NCI-H510A (cell line): Measurements from ENCODE around the gene FXYD2.

Experiments
- DNase-seq: peaks from one replicate; lab custom pipeline; 2025; lab: John Stamatoyannopoulos, UW

FXYD2 gene

GRCh38 chr11:117857734-117858414 is 33.3 kb upstream of the FXYD2 start:
- DNase-seq: no peak

GRCh38 chr11:117855912-117856651 is 31.5 kb upstream of the FXYD2 start:
- no peak for DNase-seq

- no peak for DNase-seq
Measured at GRCh38 chr11:117855186-117855845, 30.8 kb upstream of the FXYD2 start.

GRCh38 chr11:117852309-117852708 is 27.8 kb upstream of the FXYD2 start:
- DNase-seq: no peak

GRCh38 chr11:117851852-117852251 is 27.3 kb upstream of the FXYD2 start:
- DNase-seq: no peak

- DNase-seq: no peak
Measured at GRCh38 chr11:117851106-117851505, 26.6 kb upstream of the FXYD2 start.

DNA sequence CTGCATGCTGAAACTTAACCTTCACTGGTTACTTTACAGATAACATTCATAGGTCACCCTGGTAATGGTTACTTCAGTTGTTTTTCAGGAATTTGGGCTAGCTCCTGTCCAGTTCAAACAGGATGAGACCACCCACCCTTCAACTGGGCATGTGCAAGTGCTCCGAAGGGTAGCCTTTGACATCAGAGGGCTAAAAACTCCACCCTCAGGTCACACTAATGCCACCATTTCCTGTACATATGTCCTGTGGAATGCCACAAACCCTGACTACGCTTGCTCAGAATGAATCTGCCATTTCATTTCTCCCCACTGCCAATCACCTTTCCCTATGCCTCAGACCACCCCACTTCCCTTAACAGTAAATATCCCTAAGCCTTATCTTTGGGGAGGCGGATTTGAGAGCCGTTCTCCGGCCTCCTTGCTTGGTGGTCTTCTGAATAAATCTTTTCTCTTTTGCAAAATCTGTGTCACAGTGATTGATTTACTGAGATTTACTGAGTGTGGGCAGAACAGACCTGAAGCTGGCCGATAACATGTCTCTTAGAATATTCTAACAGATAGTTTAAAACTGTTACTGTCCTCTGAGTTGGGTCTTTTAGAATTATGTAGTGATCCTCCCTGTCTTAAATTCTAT is 25.4 kb upstream of the FXYD2 start:
- no peak for DNase-seq

DNA sequence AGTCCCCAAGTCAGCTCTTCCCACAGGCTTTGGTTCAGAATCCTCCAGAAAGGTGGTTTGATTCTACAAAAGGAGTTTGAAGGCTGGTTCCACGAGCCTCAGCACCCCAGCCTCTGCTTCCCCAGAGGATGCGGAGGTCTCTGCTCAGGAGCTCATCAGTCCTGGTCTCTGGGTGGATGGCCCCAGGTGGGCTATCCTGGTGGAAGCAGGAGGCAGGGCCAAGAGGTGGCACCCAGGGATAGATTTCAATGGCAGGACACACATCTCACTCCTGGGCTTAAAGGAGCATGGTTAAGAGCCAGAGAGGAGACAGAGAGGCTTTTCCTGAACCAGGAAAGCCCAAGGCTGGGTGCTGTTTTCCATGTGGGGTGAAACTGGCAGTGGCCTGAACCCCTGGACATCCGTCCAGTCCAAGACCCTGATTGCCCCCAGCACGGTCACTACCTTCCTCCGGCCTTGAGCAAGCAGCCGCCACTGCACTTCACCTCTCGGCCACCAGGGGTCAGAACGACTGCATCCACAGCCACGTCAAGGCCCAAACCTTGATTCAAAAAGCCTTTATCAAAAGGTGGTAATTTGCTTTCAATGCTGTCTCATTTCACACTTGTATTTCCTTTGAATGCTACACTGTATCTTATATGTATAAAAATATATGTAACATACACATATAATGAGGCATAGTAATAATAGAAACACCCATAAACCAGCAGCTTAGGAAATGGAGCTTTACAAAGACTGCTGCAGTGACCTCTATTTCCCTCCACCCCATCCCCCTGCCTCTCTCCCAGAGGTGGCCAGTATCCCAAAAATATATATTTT is 19.3 kb upstream of the FXYD2 start:
- no peak for DNase-seq

- no peak for DNase-seq
Measured at GRCh38 chr11:117842131-117842941, 17.8 kb upstream of the FXYD2 start.

DNA sequence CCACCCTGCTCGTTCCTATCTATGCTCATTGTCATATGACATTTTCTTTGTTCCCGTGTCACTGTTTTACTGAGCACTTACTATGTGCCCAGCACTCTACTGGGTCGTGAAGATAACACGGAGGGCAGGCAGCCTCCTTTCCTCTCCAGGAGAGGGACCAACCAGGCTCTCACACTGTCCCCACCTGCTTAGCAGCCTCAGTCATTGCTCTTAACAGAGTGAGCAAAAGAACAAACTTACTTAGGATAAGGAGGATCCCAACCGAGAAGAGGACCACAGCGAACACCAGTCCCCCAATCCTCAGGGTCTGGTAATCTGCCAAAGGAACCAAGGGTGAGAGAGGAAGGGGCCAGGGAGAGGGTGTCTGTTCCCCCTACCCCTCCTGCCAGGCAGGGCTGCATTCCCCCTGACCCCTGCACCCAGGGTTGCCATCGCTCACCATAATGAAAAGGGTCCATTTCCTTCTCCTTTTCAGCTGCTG is 17.0 kb upstream of the FXYD2 start:
- DNase-seq: no peak

- no peak for DNase-seq
Measured at GRCh38 chr11:117840881-117841550, 16.5 kb upstream of the FXYD2 start.

DNA sequence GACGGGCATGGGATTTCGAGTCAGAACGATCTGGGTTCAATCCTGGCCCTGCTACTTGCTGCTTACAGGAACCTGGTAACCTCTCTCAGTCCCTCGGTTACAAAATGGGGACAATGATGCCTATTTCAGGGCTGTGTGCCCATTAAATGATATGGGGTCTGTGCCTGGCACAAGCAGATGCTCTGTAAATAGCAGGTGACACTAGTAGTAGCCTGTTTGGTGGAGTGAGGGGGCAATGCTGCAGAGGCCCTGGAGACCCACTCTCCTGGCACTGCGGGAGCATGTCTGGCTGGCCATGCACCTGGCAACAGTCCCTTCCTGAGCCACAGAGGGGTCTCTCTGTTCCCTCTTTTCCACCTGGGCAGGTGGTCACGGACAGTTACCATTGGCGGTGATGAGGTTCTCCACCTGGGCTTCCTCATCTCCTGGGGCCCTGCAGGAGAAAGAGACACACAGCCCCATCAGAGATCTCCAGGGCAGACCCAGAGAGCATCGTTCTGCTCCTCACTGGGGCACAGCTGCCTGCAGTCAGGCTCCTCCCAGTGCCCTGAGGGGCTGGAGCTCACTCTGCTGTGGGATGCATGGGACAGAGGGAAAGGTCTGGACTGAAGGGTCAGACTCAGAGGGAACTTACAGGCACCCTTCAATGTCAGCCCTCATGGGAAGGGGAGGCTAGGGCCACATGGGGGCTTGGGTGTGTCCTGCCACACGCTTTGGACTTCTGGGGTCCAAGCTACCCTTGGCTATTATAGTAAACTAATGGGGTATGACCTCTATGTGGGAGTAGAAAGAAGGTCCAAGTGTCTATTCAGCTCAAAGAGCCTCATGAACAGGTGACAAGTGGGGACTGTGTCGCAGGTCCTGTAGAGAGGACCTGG is 15.6 kb upstream of the FXYD2 start:
- no peak for DNase-seq

GRCh38 chr11:117839380-117839881 is 14.9 kb upstream of the FXYD2 start:
- DNase-seq: no peak

GRCh38 chr11:117838901-117839300 is 14.4 kb upstream of the FXYD2 start:
- no peak for DNase-seq

- DNase-seq: no peak
Measured at GRCh38 chr11:117837791-117838190, 13.2 kb upstream of the FXYD2 start.

GRCh38 chr11:117837070-117837776 is 12.7 kb upstream of the FXYD2 start:
- DNase-seq: no peak

DNA sequence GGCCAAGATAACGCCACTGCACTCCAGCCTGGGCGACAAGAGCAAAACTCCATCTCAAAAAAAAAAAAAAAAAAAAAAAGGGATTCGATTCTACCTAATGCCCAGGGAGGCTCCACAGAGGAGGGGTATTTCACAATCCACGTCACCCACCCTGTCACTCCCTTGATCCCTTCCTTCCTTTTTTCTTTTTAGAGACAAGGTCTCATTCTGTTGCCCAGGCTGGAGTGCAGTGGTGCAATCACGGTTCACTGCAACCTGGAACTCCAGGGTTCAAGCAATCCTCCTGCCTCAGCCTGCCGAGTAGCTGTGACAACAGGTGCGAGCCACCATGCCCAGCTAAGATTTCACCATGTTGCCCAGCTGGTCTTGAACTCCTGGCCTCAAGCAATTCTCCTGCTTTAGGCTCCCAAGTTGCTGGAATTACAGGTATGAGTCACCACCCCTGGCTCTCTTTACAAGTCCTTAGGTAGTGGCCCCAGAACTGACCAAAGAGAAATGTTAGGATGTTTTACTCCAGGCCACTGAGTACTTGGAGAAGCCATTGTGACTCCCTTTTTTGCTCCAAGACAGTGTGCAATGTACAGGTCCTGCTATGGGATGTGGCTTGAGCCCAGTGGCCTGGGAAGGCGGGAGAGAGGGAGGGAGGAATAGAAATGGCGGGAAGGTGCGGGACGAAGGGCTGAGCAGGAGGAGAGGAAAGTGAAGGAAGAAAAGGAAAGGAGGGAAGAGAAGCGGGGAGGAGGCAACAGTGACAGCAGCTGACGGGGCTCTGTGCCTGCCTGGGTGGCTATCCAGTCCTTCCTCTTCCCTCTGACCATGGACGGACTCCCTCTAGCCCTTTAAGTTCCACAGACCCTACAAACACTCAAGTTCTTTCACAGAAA is 11.8 kb upstream of the FXYD2 start:
- no peak for DNase-seq
